ENCODE data around the gene CHMP6.
"Not testable (repeated sequence)": the region's sequence is repeated elsewhere in the genome, so short reads cannot be mapped to it uniquely, and the experiment has no call there.

Gene CHMP6

GRCh38 chr17:81011951-81012350 lies 20.3 kb downstream of the CHMP6 start:
- Histone ChIP-seq H3K9me3 (ENCODE audit: insufficient read depth, low read depth, low read length) (peaks cover 12% of the 10 kb centered on the region), H3K9ac (ENCODE audit: low read depth, low read length) (no peak overlapping the region), H3K4me3 (ENCODE audit: low read length) (no peak overlapping the region), H3K36me3 (ENCODE audit: insufficient read depth, low read length) (no peaks in the 10 kb centered on the region), H3K27ac (ENCODE audit: low read depth, low read length) (no peak overlapping the region), H3K27me3 (ENCODE audit: insufficient read depth, low read length) (peaks cover 2% of the 10 kb centered on the region), H3K4me1 (ENCODE audit: insufficient read depth, low read length) (no peaks in the 10 kb centered on the region)
- WGBS, result 83% methylated on average over 3 of the region's 3 CpGs

- no peaks in the 10 kb centered on the region for H3K27me3 ChIP-seq (ENCODE audit: insufficient read depth, low read length)
- H3K36me3 ChIP-seq (ENCODE audit: insufficient read depth, low read length), result no peaks in the 10 kb centered on the region
- no peak overlapping the region for H3K9ac ChIP-seq (ENCODE audit: low read depth, low read length)
- 83% methylated on average over 13 of the region's 13 CpGs for WGBS
- no peaks in the 10 kb centered on the region for H3K4me1 ChIP-seq (ENCODE audit: insufficient read depth, low read length)
- no peak overlapping the region for H3K4me3 ChIP-seq (ENCODE audit: low read length)
- H3K9me3 ChIP-seq (ENCODE audit: insufficient read depth, low read depth, low read length), result peaks cover 12% of the 10 kb centered on the region
- no peak overlapping the region for H3K27ac ChIP-seq (ENCODE audit: low read depth, low read length)
Observed at GRCh38 chr17:81012574-81013447, 21.2 kb downstream of the CHMP6 start.

DNA sequence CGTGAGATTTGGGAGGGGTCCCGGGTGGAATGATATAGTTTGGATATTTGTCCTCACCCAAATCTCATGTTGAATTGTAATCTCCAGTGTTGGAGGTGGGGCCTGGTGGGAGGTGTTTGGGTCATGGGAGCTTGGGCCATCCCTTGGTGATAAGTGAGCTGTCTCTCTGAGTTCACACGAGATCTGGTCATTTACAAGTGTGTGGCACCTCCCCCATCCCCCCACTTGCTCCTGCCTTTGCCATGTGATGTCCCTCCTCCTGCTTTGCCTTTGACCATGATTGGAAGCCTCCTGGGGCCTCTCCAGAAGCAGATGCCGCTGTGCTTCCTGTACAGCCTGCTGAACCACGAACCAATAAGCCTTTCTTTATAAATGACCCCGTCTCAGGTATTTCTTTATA lies 22.0 kb downstream of the CHMP6 start:
- Histone ChIP-seq H3K36me3 (ENCODE audit: insufficient read depth, low read length) (no peaks in the 10 kb centered on the region), H3K27me3 (ENCODE audit: insufficient read depth, low read length) (no peaks in the 10 kb centered on the region), H3K4me3 (ENCODE audit: low read length) (no peak overlapping the region), H3K4me1 (ENCODE audit: insufficient read depth, low read length) (no peaks in the 10 kb centered on the region), H3K27ac (ENCODE audit: low read depth, low read length) (no peak overlapping the region), H3K9ac (ENCODE audit: low read depth, low read length) (no peak overlapping the region), H3K9me3 (ENCODE audit: insufficient read depth, low read depth, low read length) (peaks cover 12% of the 10 kb centered on the region)
- WGBS, result 70% methylated on average over 6 of the region's 6 CpGs

- H3K36me3 ChIP-seq (ENCODE audit: insufficient read depth, low read length), result no peaks in the 10 kb centered on the region
- H3K9ac ChIP-seq (ENCODE audit: low read depth, low read length), result no peak overlapping the region
- no peak overlapping the region for H3K27ac ChIP-seq (ENCODE audit: low read depth, low read length)
- H3K27me3 ChIP-seq (ENCODE audit: insufficient read depth, low read length), result no peaks in the 10 kb centered on the region; the same call in 1 of the 2 replicates
- H3K9me3 ChIP-seq (ENCODE audit: insufficient read depth, low read depth, low read length), result peaks cover 12% of the 10 kb centered on the region
- H3K4me1 ChIP-seq (ENCODE audit: insufficient read depth, low read length), result no peaks in the 10 kb centered on the region
- 96% methylated on average over 1 of the region's 1 CpG for WGBS
- H3K4me3 ChIP-seq (ENCODE audit: low read length), result no peak overlapping the region
Observed at GRCh38 chr17:81015136-81015535, 23.5 kb downstream of the CHMP6 start.

- H3K27ac ChIP-seq (ENCODE audit: low read depth, low read length), result no peak overlapping the region
- H3K4me1 ChIP-seq (ENCODE audit: insufficient read depth, low read length), result no peaks in the 10 kb centered on the region
- 0 out of 2 replicates have a peak, but pooled peaks cover 7% of the 10 kb centered on the region for H3K9me3 ChIP-seq (ENCODE audit: insufficient read depth, low read depth, low read length)
- WGBS, result 100% methylated on average over 2 of the region's 2 CpGs
- no peaks in the 10 kb centered on the region for H3K36me3 ChIP-seq (ENCODE audit: insufficient read depth, low read length)
- H3K27me3 ChIP-seq (ENCODE audit: insufficient read depth, low read length), result no peaks in the 10 kb centered on the region; the same call in 1 of the 2 replicates
- no peak overlapping the region for H3K4me3 ChIP-seq (ENCODE audit: low read length)
- no peak overlapping the region for H3K9ac ChIP-seq (ENCODE audit: low read depth, low read length)
Observed at GRCh38 chr17:81016575-81016974, 24.9 kb downstream of the CHMP6 start.

GRCh38 chr17:81017330-81017729 lies 25.7 kb downstream of the CHMP6 start:
- not testable (repeated sequence) for H3K27ac ChIP-seq (ENCODE audit: low read depth, low read length); H3K4me1 ChIP-seq (ENCODE audit: insufficient read depth, low read length); H3K36me3 ChIP-seq (ENCODE audit: insufficient read depth, low read length); H3K9me3 ChIP-seq (ENCODE audit: insufficient read depth, low read depth, low read length); H3K9ac ChIP-seq (ENCODE audit: low read depth, low read length); H3K27me3 ChIP-seq (ENCODE audit: insufficient read depth, low read length); H3K4me3 ChIP-seq (ENCODE audit: low read length)
- 92% methylated on average over 4 of the region's 4 CpGs for WGBS

DNA sequence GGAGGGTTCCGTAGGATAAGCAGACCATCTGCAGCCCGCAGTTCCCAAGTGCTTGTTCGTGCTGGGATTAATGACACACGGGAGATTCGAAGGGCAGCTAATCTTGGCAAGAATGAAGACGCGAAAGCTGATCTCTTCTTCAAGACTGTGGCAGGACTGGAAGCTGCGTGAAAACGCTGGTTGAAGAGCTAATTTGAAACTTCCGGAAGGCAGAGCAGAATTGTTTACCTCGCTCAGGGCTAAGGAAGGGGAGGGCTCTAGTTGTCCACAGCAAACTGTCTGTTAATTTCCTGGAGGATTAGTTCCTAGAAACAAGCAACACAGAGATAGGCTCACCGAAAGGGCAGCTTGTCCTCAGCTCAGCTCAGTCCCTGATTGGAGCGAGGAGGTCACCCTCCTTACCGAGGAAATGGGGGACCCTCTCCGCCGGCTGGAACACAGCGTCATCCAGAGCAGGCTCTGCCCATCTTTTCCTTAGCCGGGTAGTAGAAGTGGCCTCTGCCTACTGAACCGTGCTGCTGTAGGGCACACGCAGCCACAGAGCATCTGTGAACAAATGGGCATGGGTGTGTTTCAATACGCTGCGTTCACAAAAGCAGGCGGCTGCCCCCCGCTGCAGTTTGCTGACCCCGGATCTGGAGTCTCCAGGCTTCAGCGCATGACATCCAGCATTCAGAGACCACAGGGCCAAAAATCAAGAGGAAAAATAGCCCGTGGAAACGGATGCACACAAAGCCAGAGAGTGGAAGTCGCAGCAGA lies 26.6 kb downstream of the CHMP6 start:
- no peak overlapping the region for H3K27ac ChIP-seq (ENCODE audit: low read depth, low read length)
- H3K9ac ChIP-seq (ENCODE audit: low read depth, low read length), result no peak overlapping the region
- H3K9me3 ChIP-seq (ENCODE audit: insufficient read depth, low read depth, low read length), result 0 out of 2 replicates have a peak, but pooled peaks cover 4% of the 10 kb centered on the region
- H3K4me1 ChIP-seq (ENCODE audit: insufficient read depth, low read length), result no peaks in the 10 kb centered on the region
- H3K4me3 ChIP-seq (ENCODE audit: low read length), result no peak overlapping the region
- H3K27me3 ChIP-seq (ENCODE audit: insufficient read depth, low read length), result no peaks in the 10 kb centered on the region; the same call in 1 of the 2 replicates
- WGBS, result 78% methylated on average over 29 of the region's 29 CpGs
- H3K36me3 ChIP-seq (ENCODE audit: insufficient read depth, low read length), result no peaks in the 10 kb centered on the region

GRCh38 chr17:81019563-81020442 lies 28.2 kb downstream of the CHMP6 start:
- Histone ChIP-seq H3K36me3 (ENCODE audit: insufficient read depth, low read length) (no peaks in the 10 kb centered on the region), H3K4me3 (ENCODE audit: low read length) (no peak overlapping the region), H3K4me1 (ENCODE audit: insufficient read depth, low read length) (no peaks in the 10 kb centered on the region), H3K9me3 (ENCODE audit: insufficient read depth, low read depth, low read length) (0 out of 2 replicates have a peak, but pooled peaks cover 4% of the 10 kb centered on the region), H3K27ac (ENCODE audit: low read depth, low read length) (no peak overlapping the region), H3K27me3 (ENCODE audit: insufficient read depth, low read length) (no peaks in the 10 kb centered on the region; the same call in 1 of the 2 replicates), H3K9ac (ENCODE audit: low read depth, low read length) (no peak overlapping the region)
- whole genome bisulfite sequencing, result 84% methylated on average over 24 of the region's 24 CpGs

DNA sequence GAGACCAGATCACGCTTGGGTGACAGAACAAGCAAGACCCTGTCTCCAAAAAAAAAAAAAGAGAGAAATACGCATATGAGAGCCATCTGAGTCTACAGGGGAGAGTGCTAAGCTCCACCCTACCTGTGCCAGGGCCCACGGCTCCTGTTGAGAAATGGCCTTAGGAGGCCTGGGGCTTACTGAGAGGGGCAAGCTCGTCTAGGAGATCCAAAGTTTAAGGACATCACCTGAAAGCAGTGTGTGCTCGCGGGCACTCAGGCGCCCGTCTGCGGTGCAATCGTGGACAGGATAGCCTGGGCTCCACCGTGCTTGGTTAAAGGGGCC lies 28.8 kb downstream of the CHMP6 start:
- WGBS, result 86% methylated on average over 11 of the region's 11 CpGs
- Histone ChIP-seq H3K36me3 (ENCODE audit: insufficient read depth, low read length) (no peaks in the 10 kb centered on the region), H3K27ac (ENCODE audit: low read depth, low read length) (no peak overlapping the region), H3K4me3 (ENCODE audit: low read length) (no peak overlapping the region), H3K9me3 (ENCODE audit: insufficient read depth, low read depth, low read length) (0 out of 2 replicates have a peak, but pooled peaks cover 4% of the 10 kb centered on the region), H3K4me1 (ENCODE audit: insufficient read depth, low read length) (no peaks in the 10 kb centered on the region), H3K27me3 (ENCODE audit: insufficient read depth, low read length) (no peaks in the 10 kb centered on the region; the same call in 1 of the 2 replicates), H3K9ac (ENCODE audit: low read depth, low read length) (no peak overlapping the region)

DNA sequence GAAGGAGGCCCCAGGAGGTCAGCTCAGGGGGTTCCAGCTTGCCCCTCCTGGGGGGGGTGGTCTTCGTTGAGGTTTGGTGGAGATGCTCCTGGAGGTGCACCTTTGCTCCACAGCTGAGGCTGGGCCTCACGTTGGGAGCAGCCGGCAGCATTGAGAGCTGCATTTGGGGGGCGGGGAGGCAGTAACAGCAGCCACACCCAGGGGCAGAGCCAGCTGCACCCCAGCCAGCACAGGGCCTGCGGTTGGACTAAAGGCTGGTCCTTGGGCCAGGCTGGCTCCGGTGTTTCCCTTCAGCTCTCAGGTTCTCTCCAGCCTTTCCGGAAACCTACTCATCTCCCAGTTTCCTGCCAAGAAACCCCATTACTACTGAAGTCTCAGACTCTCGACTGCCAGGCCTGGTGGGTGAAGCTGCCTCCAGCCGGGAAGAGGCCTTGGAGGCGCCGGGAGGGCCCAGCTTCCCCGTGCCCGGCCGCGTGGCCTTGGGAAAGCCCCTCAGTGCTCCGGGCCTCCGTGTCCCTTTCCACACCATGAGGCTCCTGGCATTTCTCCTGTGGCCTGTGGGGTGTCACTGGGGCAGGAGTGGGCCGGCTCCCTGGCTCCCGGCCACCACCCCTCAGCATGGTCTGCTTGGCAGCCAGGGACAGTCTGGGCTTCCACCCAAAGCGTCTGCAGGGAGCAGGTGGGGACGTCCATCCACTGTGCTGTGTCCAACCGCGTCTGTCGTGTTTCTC lies 29.3 kb downstream of the CHMP6 start:
- Histone ChIP-seq H3K4me3 (ENCODE audit: low read length) (no peak overlapping the region), H3K27ac (ENCODE audit: low read depth, low read length) (no peak overlapping the region), H3K9me3 (ENCODE audit: insufficient read depth, low read depth, low read length) (0 out of 2 replicates have a peak, but pooled peaks cover 4% of the 10 kb centered on the region), H3K9ac (ENCODE audit: low read depth, low read length) (no peak overlapping the region), H3K4me1 (ENCODE audit: insufficient read depth, low read length) (no peaks in the 10 kb centered on the region), H3K27me3 (ENCODE audit: insufficient read depth, low read length) (no peaks in the 10 kb centered on the region; the same call in 1 of the 2 replicates), H3K36me3 (ENCODE audit: insufficient read depth, low read length) (no peaks in the 10 kb centered on the region)
- WGBS, result 85% methylated on average over 24 of the region's 24 CpGs
